Gastroesophageal sphincter (tissue), 3 donors: ENCODE measurements around the gene ADAMTS2.

Experiments used
- CTCF ChIP-seq, 4 experiments: fragments of 200-600 bp in 2 of 4; fragments of 450-650 bp in 2 of 4; sonication (generic) in 1 of 4; IDR thresholded peaks; one replicate each; pipeline ENCODE4 v1.5.1; 2017 to 2019; ENCODE audit warnings: antibody characterized with exemption in 4 of 4, mild to moderate bottlenecking in 2 of 4, moderate library complexity in 2 of 4
- EP300 ChIP-seq: sonication (generic); formaldehyde crosslinking; IDR thresholded peaks from one replicate; pipeline ENCODE4 v1.6.1; 2017; ENCODE audit warnings: antibody characterized with exemption, mild to moderate bottlenecking
- POLR2A ChIP-seq, 2 donors: fragments of 450-650 bp; IDR thresholded peaks; one replicate each; pipeline ENCODE4 v1.6.1; 2017; ENCODE audit warnings: antibody characterized with exemption in 2 of 2, mild to moderate bottlenecking in 2 of 2, moderate library complexity in 1 of 2
- POLR2AphosphoS5 ChIP-seq: sonication (generic); formaldehyde crosslinking; IDR thresholded peaks from one replicate; pipeline ENCODE4 v1.6.1; 2017; ENCODE audit warnings: antibody characterized with exemption

GRCh38 chr5:179164331-179165311 lies 180.6 kb downstream of the ADAMTS2 start:
- no peak for TF ChIP-seq CTCF (IDR thresholded peaks at IDR 0.05)
- no peak for TF ChIP-seq POLR2A (IDR thresholded peaks at IDR 0.05)
- no peak for TF ChIP-seq POLR2AphosphoS5
- no peak for TF ChIP-seq EP300
